PFSK-1 (cell line): ENCODE data around the gene OR5M3.

Experiments
- POLR2AphosphoS5 ChIP-seq: IDR thresholded peaks from 2 replicates; pipeline ENCODE4 v1.6.1; 2012; ENCODE audit warnings: low read depth, mild to moderate bottlenecking, control low read depth, low read length, moderate library complexity
- SIN3A ChIP-seq: IDR thresholded peaks from 2 replicates; pipeline ENCODE4 v1.6.1; 2012; ENCODE audit warnings: mild to moderate bottlenecking, low read length, moderate library complexity, borderline replicate concordance; ENCODE audit not compliant: insufficient read depth
- TAF1 ChIP-seq: IDR thresholded peaks from 2 replicates; pipeline ENCODE4 v1.6.1; 2012; ENCODE audit warnings: low read length, control low read depth, borderline replicate concordance; ENCODE audit not compliant: insufficient read depth
- TF ChIP-seq, protein P1 (sequence below), 2 experiments: IDR thresholded peaks; 2 replicates each; pipeline versions ENCODE4 v1.6.1 to v1.8.0; 2011 to 2012; ENCODE audit warnings: low read depth in 2 of 2, low read length in 2 of 2, control low read depth in 1 of 2, inconsistent platforms in 1 of 2, mild to moderate bottlenecking in 1 of 2, moderate library complexity in 1 of 2; ENCODE audit not compliant: insufficient read depth in 1 of 2

DNA sequence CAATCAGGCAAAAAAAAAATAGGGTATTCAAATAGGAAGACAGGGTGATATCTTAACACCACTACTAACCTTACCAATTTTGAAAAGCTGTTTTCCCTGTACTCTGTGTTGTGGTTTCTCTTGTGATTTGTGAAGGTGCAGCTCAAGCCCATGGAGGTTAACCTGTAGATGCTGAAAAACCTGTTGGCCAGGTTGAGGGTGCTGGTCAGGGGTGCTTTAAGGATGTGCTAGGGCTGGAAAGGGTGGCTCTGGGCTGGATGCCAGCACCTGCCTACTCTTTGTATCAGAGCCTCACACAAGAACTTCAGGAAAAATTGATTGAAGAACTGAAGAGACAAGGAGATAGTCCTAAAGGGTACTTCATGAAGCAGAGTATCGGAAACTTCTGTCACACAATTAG, 36.3 kb upstream of the OR5M3 start:
- TF ChIP-seq POLR2AphosphoS5 = no peak
- TF ChIP-seq SIN3A = no peak
- TF ChIP-seq, protein P1, sequence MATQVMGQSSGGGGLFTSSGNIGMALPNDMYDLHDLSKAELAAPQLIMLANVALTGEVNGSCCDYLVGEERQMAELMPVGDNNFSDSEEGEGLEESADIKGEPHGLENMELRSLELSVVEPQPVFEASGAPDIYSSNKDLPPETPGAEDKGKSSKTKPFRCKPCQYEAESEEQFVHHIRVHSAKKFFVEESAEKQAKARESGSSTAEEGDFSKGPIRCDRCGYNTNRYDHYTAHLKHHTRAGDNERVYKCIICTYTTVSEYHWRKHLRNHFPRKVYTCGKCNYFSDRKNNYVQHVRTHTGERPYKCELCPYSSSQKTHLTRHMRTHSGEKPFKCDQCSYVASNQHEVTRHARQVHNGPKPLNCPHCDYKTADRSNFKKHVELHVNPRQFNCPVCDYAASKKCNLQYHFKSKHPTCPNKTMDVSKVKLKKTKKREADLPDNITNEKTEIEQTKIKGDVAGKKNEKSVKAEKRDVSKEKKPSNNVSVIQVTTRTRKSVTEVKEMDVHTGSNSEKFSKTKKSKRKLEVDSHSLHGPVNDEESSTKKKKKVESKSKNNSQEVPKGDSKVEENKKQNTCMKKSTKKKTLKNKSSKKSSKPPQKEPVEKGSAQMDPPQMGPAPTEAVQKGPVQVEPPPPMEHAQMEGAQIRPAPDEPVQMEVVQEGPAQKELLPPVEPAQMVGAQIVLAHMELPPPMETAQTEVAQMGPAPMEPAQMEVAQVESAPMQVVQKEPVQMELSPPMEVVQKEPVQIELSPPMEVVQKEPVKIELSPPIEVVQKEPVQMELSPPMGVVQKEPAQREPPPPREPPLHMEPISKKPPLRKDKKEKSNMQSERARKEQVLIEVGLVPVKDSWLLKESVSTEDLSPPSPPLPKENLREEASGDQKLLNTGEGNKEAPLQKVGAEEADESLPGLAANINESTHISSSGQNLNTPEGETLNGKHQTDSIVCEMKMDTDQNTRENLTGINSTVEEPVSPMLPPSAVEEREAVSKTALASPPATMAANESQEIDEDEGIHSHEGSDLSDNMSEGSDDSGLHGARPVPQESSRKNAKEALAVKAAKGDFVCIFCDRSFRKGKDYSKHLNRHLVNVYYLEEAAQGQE (IDR thresholded peaks at IDR 0.05; ENCODE audit: insufficient read depth in 1 of 2, low read depth in 2 of 2, low read length in 2 of 2) = no peak
- no peak for TF ChIP-seq TAF1
